ENCODE measurements around the gene ZNF878. TPM values are rescaled to one million over a fixed set of nuclear protein-coding genes. Genes with fewer than 3 reads are reported as not detected.
"Not testable (repeated sequence)": the region's sequence is repeated elsewhere in the genome, so short reads cannot be mapped to it uniquely, and the experiment has no call there.

ZNF878 gene
- total RNA-seq = under 1 TPM; 0.57 to 0.80 TPM

- Mint-ChIP-seq H3K4me3 (peak within 1 kb of the TSS; percentile 71), H3K27me3 (peaks cover 15% of the 10 kb centered on the region), H3K36me3 (peaks cover 7% of the 10 kb centered on the region), H3K27ac (no peak within 1 kb of the TSS), H3K9me3 (peaks cover under 1% of the 10 kb centered on the region), H3K4me1 (ENCODE audit: low read depth) (peaks cover 9% of the 10 kb centered on the region)
- peak; percentile 76 for DNase-seq
- ChIA-PET POLR2A (interaction anchor here (0.7 to 1.3 kb wide), 2 partner anchors 65 to 70 kb away, joined by 3 to 4 read pairs; no protein-coding TSS in a partner anchor), CTCF (interaction anchor here (0.8 to 2.3 kb wide), 10 partner anchors 38 to 255 kb away, joined by 3 to 16 read pairs (median 3); partner anchors contain the start of genes ZNF20 and ZNF763)
- intact Hi-C loops (cut with micrococcal nuclease) = loop anchor here (2.0 kb wide), 2 partner anchors 52 to 128 kb away; partner anchors contain the start of gene ZNF700
Measured at GRCh38 chr19:12052497-12053169, at the start of gene ZNF878. Gene ZNF878 (minus strand): TSS chr19:12052961. CDS start chr19:12052801, 160 bp downstream.

- H3K27ac Mint-ChIP-seq = no peak overlapping the region
- H3K4me3 Mint-ChIP-seq = no peak overlapping the region
- intact Hi-C loops (cut with micrococcal nuclease) = no loop called here
- peaks cover 12% of the 10 kb centered on the region for H3K36me3 Mint-ChIP-seq
- DNase-seq = no peak
- H3K4me1 Mint-ChIP-seq (ENCODE audit: low read depth) = peaks cover 2% of the 10 kb centered on the region
- ChIA-PET POLR2A (interaction anchor here (0.7 kb wide), 1 partner anchor 176 kb away, joined by 4 read pairs; no protein-coding TSS in a partner anchor), CTCF (no interaction called here)
- H3K27me3 Mint-ChIP-seq = peaks cover 5% of the 10 kb centered on the region
- peaks cover 7% of the 10 kb centered on the region for H3K9me3 Mint-ChIP-seq
Measured at GRCh38 chr19:12098040-12098439, 45.3 kb upstream of the ZNF878 start.

- CTCF ChIA-PET = no interaction called here
- Mint-ChIP-seq H3K4me1 (ENCODE audit: low read depth) (peaks cover 11% of the 10 kb centered on the region), H3K27ac (no peak overlapping the region), H3K36me3 (peaks cover 12% of the 10 kb centered on the region), H3K4me3 (no peak overlapping the region), H3K27me3 (peaks cover 14% of the 10 kb centered on the region), H3K9me3 (peaks cover 7% of the 10 kb centered on the region)
- no peak for DNase-seq
- POLR2A ChIA-PET = interaction anchor here (0.7 kb wide), 1 partner anchor 45 kb away, joined by 3 read pairs; the partner anchor contains the start of gene ZNF20
- intact Hi-C loops (cut with micrococcal nuclease) = no loop called here
Measured at GRCh38 chr19:12095111-12095790, 42.5 kb upstream of the ZNF878 start.

- ChIA-PET POLR2A (no interaction called here), CTCF (no interaction called here)
- Mint-ChIP-seq H3K36me3 (peaks cover 9% of the 10 kb centered on the region), H3K9me3 (peaks cover 4% of the 10 kb centered on the region), H3K27me3 (peaks cover 14% of the 10 kb centered on the region), H3K27ac (no peak overlapping the region), H3K4me3 (no peak overlapping the region), H3K4me1 (ENCODE audit: low read depth) (peaks cover 11% of the 10 kb centered on the region)
- intact Hi-C loops (cut with micrococcal nuclease) = no loop called here
- DNase-seq = no peak
Measured at GRCh38 chr19:12093777-12094176, 41.0 kb upstream of the ZNF878 start.

- intact Hi-C loops (cut with micrococcal nuclease) = no loop called here
- ChIA-PET CTCF (interaction anchor here (1.1 to 5.6 kb wide), 3 partner anchors 44 to 169 kb away, joined by 3 to 106 read pairs (median 83); partner anchors contain the start of gene ZNF20), POLR2A (interaction anchor here (1.3 kb wide), 1 partner anchor 47 kb away, joined by 3 read pairs; the partner anchor contains the start of gene ZNF20)
- no peak for DNase-seq
- Mint-ChIP-seq H3K4me1 (ENCODE audit: low read depth) (peaks cover 11% of the 10 kb centered on the region), H3K36me3 (peaks cover 7% of the 10 kb centered on the region), H3K4me3 (peak overlapping the region; percentile 80), H3K27ac (no peak overlapping the region), H3K27me3 (peaks cover 14% of the 10 kb centered on the region), H3K9me3 (peaks cover 1% of the 10 kb centered on the region)
Measured at GRCh38 chr19:12092956-12093355, 40.2 kb upstream of the ZNF878 start.

GRCh38 chr19:12092065-12092867 lies 39.5 kb upstream of the ZNF878 start:
- Mint-ChIP-seq H3K4me1 (ENCODE audit: low read depth) (peaks cover 11% of the 10 kb centered on the region), H3K4me3 (peak overlapping the region; percentile 80), H3K27me3 (peaks cover 14% of the 10 kb centered on the region), H3K27ac (no peak overlapping the region), H3K9me3 (no peaks in the 10 kb centered on the region), H3K36me3 (peaks cover 4% of the 10 kb centered on the region)
- intact Hi-C loops (cut with micrococcal nuclease) = no loop called here
- ChIA-PET CTCF (interaction anchor here (1.1 to 5.6 kb wide), 5 partner anchors 33 to 168 kb away, joined by 3 to 106 read pairs (median 39); partner anchors contain the start of gene ZNF20), POLR2A (interaction anchor here (1.0 to 1.3 kb wide), 2 partner anchors 25 to 48 kb away, joined by 3 read pairs; partner anchors contain the start of gene ZNF20)
- peak; percentile 84 for DNase-seq

- Mint-ChIP-seq H3K4me1 (ENCODE audit: low read depth) (peaks cover 11% of the 10 kb centered on the region), H3K27ac (no peak overlapping the region), H3K27me3 (peaks cover 14% of the 10 kb centered on the region), H3K9me3 (peaks cover 3% of the 10 kb centered on the region), H3K4me3 (no peak overlapping the region), H3K36me3 (peaks cover 6% of the 10 kb centered on the region)
- intact Hi-C loops (cut with micrococcal nuclease) = loop anchor here (1.0 to 2.0 kb wide), 2 partner anchors 32 to 50 kb away; no protein-coding TSS in a partner anchor
- ChIA-PET CTCF (interaction anchor here (0.6 to 5.6 kb wide), 41 partner anchors 8 to 405 kb away, joined by 3 to 106 read pairs (median 5); partner anchors contain the start of genes ZNF136, ZNF20, ZNF44 and ZNF441), POLR2A (interaction anchor here (0.7 to 1.0 kb wide), 3 partner anchors 31 to 50 kb away, joined by 3 to 6 read pairs (median 4); partner anchors contain the start of gene ZNF20)
- peak; percentile 84 for DNase-seq
Measured at GRCh38 chr19:12090807-12091206, 38.0 kb upstream of the ZNF878 start.

GRCh38 chr19:12085074-12085818 lies 32.5 kb upstream of the ZNF878 start:
- DNase-seq = no peak
- ChIA-PET CTCF (interaction anchor here (0.6 to 2.3 kb wide), 2 partner anchors 26 to 55 kb away, joined by 3 to 10 read pairs; partner anchors contain the start of gene ZNF20), POLR2A (no interaction called here)
- Mint-ChIP-seq H3K4me1 (ENCODE audit: low read depth) (no peaks in the 10 kb centered on the region), H3K27ac (no peak overlapping the region), H3K36me3 (peaks cover 11% of the 10 kb centered on the region), H3K9me3 (peaks cover 20% of the 10 kb centered on the region), H3K27me3 (no peaks in the 10 kb centered on the region), H3K4me3 (no peak overlapping the region)
- intact Hi-C loops (cut with micrococcal nuclease) = no loop called here

GRCh38 chr19:12083336-12083735 lies 30.6 kb upstream of the ZNF878 start:
- DNase-seq; H3K27ac Mint-ChIP-seq; H3K27me3 Mint-ChIP-seq; H3K4me3 Mint-ChIP-seq; intact Hi-C loops (cut with micrococcal nuclease); H3K4me1 Mint-ChIP-seq (ENCODE audit: low read depth); POLR2A ChIA-PET: not testable (repeated sequence)
- Mint-ChIP-seq H3K36me3 (peaks cover 18% of the 10 kb centered on the region), H3K9me3 (peaks cover 29% of the 10 kb centered on the region)
- CTCF ChIA-PET = interaction anchor here (0.6 to 0.7 kb wide), 2 partner anchors 8 to 54 kb away, joined by 3 read pairs; no protein-coding TSS in a partner anchor

- DNase-seq = no peak
- POLR2A ChIA-PET = no interaction called here
- Mint-ChIP-seq H3K4me3 (no peak overlapping the region), H3K27me3 (no peaks in the 10 kb centered on the region), H3K36me3 (peaks cover 62% of the 10 kb centered on the region), H3K4me1 (ENCODE audit: low read depth) (no peaks in the 10 kb centered on the region), H3K9me3 (peaks cover 66% of the 10 kb centered on the region), H3K27ac (no peak overlapping the region)
- CTCF ChIA-PET = no interaction called here
- intact Hi-C loops (cut with micrococcal nuclease) = no loop called here
Measured at GRCh38 chr19:12077375-12077774, 24.6 kb upstream of the ZNF878 start.

- POLR2A ChIA-PET; CTCF ChIA-PET; DNase-seq; H3K4me3 Mint-ChIP-seq; H3K4me1 Mint-ChIP-seq (ENCODE audit: low read depth); intact Hi-C loops (cut with micrococcal nuclease); H3K27me3 Mint-ChIP-seq; H3K27ac Mint-ChIP-seq: not testable (repeated sequence)
- Mint-ChIP-seq H3K36me3 (peaks cover 62% of the 10 kb centered on the region), H3K9me3 (peaks cover 63% of the 10 kb centered on the region)
Measured at GRCh38 chr19:12076331-12076730, 23.6 kb upstream of the ZNF878 start.

All from activated CD4-positive, alpha-beta memory T cell treated with anti-CD3 and anti-CD28 coated beads for 36 hours (primary cell).